Heart left ventricle (tissue), 16 donors: ENCODE measurements around the gene CDC42SE2. TPM values are rescaled to one million over a fixed set of nuclear protein-coding genes. Genes with fewer than 3 reads are reported as not detected.

Experiments
- ATAC-seq, 4 donors: fragments of 200-7000 bp; cut with Tn5 transposase; one replicate each; pipeline ENCODE4 v1.9.1; 2020 to 2022; ENCODE audit warnings: moderate library complexity in 4 of 4, mild to moderate bottlenecking in 3 of 4, moderate number of reproducible peaks in 1 of 4
- DNase-seq, 5 donors: peaks; one replicate each; pipeline ENCODE4 v3.0.0-alpha.2; 2020
- H3K27ac ChIP-seq, 12 donors: fragments of 200-600 bp; sonication (generic) in 4 of 12; one replicate each; pipeline versions ENCODE4 v1.5.0 to v1.8.0; 2016 to 2022; ENCODE audit warnings: mild to moderate bottlenecking in 2 of 12
- H3K27me3 ChIP-seq, 9 donors: fragments of 200-600 bp; sonication (generic) in 2 of 9; one replicate each; pipeline versions ENCODE4 v1.5.1 to v1.8.0; 2016 to 2022; ENCODE audit warnings: mild to moderate bottlenecking in 3 of 9
- H3K36me3 ChIP-seq, 9 donors: fragments of 200-600 bp; sonication (generic) in 2 of 9; one replicate each; pipeline versions ENCODE4 v1.5.0 to v1.8.0; 2018 to 2022; ENCODE audit warnings: mild to moderate bottlenecking in 2 of 9
- H3K4me1 ChIP-seq, 12 donors: fragments of 200-600 bp; sonication (generic) in 4 of 12; one replicate each; pipeline versions ENCODE4 v1.5.0 to v1.8.0; 2016 to 2022; ENCODE audit warnings: mild to moderate bottlenecking in 3 of 12
- H3K4me3 ChIP-seq, 12 donors: fragments of 200-600 bp; sonication (generic) in 4 of 12; one replicate each; pipeline versions ENCODE4 v1.5.0 to v1.8.0; 2017 to 2022; ENCODE audit warnings: mild to moderate bottlenecking in 9 of 12, moderate library complexity in 4 of 12
- H3K9me3 ChIP-seq, 12 donors: fragments of 200-600 bp; sonication (generic) in 4 of 12; one replicate each; pipeline versions ENCODE4 v1.5.0 to v1.8.0; 2016 to 2022; ENCODE audit warnings: mild to moderate bottlenecking in 1 of 12
- CTCF ChIP-seq, 12 donors: fragments of 200-600 bp; sonication (generic) in 4 of 12; IDR thresholded peaks; one replicate each; pipeline versions ENCODE4 v1.5.0 to v1.8.0; 2018 to 2022; ENCODE audit warnings: antibody characterized with exemption in 12 of 12, mild to moderate bottlenecking in 5 of 12
- POLR2A ChIP-seq, 2 donors: fragments of 450-650 bp; IDR thresholded peaks; one replicate each; pipeline ENCODE4 v1.6.1; 2017; ENCODE audit warnings: antibody characterized with exemption in 2 of 2, mild to moderate bottlenecking in 2 of 2, moderate library complexity in 2 of 2
- WGBS, 4 donors: extraction: QIAGEN DNeasy Blood & Tissue Kit in 2 of 4; methylation state at CpG; one replicate each; pipeline versions ENCODE4 v1.1.5 to v1.1.7; 2013 to 2018; 5-methylcytosine and 5-hydroxymethylcytosine counted together
- intact Hi-C, 10 donors: fragments of 100-400 bp; cut with DNase I; formaldehyde crosslinking; loops; one replicate each; pipeline versions ENCODE4 v1.11.1 to v1.14.2; 2022
- polyA plus RNA-seq, 2 donors: library from polyadenylated mRNA; stranded (reverse); fragments of 200-250 nt; gene quantifications; one replicate each; pipeline ENCODE4 v1.2.3, GENCODE V29; 2013
- total RNA-seq, 9 donors: library from RNA; depleted of rRNA in 2 of 9; stranded (reverse); fragments of >200 nt in 2 of 9; fragmentation: NEBNext Ultra II Directional in 3 of 9; extraction: Animal tissue kit (Norgen Biotek cat#: 25700) in 3 of 9; gene quantifications; one replicate each; pipeline versions ENCODE4 v1.1.0 to v1.2.4, GENCODE V29; 2016 to 2023
- donor health status: ischemic (EF 13 %, LVEDD 7.1; RV severe dilation, severe dysfunction).
- donor health status: healthy with polysubstance abuse.
- donor health status: DM: no; HTN: yes; CAD: no.
- donor health status: DM: no; HTN: no; CAD: no.
- donor health status: ischemic (EF 25% LVEDD 6.9; RV normal size, moderate dysfunction).
- donor health status: ischemic (EF 25% LVEDD 5.7; RV mildly dilated, moderate dysfunction).
- donor health status: healthy.
- donor health status: DM: yes; HTN: yes; CAD: no.
- donor health status: ischemic (EF 35%, LVEDD 5.7; RV mildly dilated, moderate dysfunction).
- donor health status: nonischemic (EF 11% LVEDD 7.7; RV severe dilation, severe dysfunction).
- donor health status: DM: yes; HTN: yes; CAD: no.
- donor health status: PGD.
- donor health status: ischemic (EF 29% LVEDD 5.4; RV normal size, mild dysfunction).
- donor health status: nonischemic (EF 23%, LVEDD 6.1; RV moderate dilation, normal function).

Gene CDC42SE2
- total and polyA plus RNA-seq, 11 donors, result 4.8 to 29.2 (median 12.4) TPM

DNA sequence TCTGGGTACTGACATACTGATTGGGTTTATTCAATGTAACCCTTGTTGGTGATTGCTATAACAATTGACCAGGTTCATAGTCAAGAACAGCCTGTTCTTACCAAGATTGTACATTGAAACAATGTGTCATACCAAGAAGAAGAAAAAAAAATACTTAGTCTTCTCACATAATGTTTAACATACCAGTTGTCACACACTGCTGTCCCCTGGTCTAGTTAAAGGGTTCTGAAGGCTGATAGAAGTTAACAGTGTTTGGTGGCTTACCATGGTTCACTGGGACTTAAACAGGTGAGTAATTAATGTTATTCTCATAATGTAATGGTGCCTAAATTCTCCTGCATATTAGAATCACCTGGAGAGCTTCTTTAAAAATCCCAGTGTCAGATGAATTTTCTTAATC is 18.5 kb upstream of the CDC42SE2 start:
- H3K4me1 ChIP-seq, result peaks cover 0 to 9% (median 0%) of the 10 kb centered on the region in 12 donors
- no peak overlapping the region for H3K27ac ChIP-seq
- peaks cover 0 to 18% (median 6%) of the 10 kb centered on the region in 12 donors for H3K9me3 ChIP-seq
- intact Hi-C loops, result no loop called here
- DNase-seq (no peak), ATAC-seq (no peak)
- H3K4me3 ChIP-seq, result no peak overlapping the region
- H3K27me3 ChIP-seq, result no peaks in the 10 kb centered on the region
- TF ChIP-seq POLR2A (IDR thresholded peaks at IDR 0.05) (no peak), CTCF (IDR thresholded peaks at IDR 0.05) (no peak)
- no peaks in the 10 kb centered on the region for H3K36me3 ChIP-seq

GRCh38 chr5:131245948-131246347 is 17.9 kb upstream of the CDC42SE2 start:
- intact Hi-C loops, result no loop called here
- 91 to 97% (median 94%) methylated on average over 2 of the region's 2 CpGs for WGBS, 4 donors
- H3K4me1 ChIP-seq, result peaks cover 0 to 16% (median 0%) of the 10 kb centered on the region in 12 donors
- no peak overlapping the region for H3K27ac ChIP-seq
- TF ChIP-seq POLR2A (IDR thresholded peaks at IDR 0.05), result no peak
- no peak for TF ChIP-seq CTCF (IDR thresholded peaks at IDR 0.05)
- H3K36me3 ChIP-seq, result no peaks in the 10 kb centered on the region
- ATAC-seq, result no peak
- no peaks in the 10 kb centered on the region for H3K27me3 ChIP-seq
- peaks cover 0 to 18% (median 6%) of the 10 kb centered on the region in 12 donors for H3K9me3 ChIP-seq
- H3K4me3 ChIP-seq, result no peak overlapping the region
- no peak for DNase-seq

- H3K4me3 ChIP-seq, result no peak overlapping the region
- WGBS, 4 donors, result 94 to 96% (median 95%) methylated on average over 4 of the region's 4 CpGs
- DNase-seq (no peak), ATAC-seq (no peak)
- H3K4me1 ChIP-seq, result peaks cover 0 to 21% (median 0%) of the 10 kb centered on the region in 12 donors
- H3K9me3 ChIP-seq, result peaks cover 0 to 18% (median 6%) of the 10 kb centered on the region in 12 donors
- no peak for TF ChIP-seq POLR2A (IDR thresholded peaks at IDR 0.05)
- no peak for TF ChIP-seq CTCF (IDR thresholded peaks at IDR 0.05)
- no peaks in the 10 kb centered on the region for H3K27me3 ChIP-seq
- intact Hi-C loops, result no loop called here
- H3K36me3 ChIP-seq, result no peaks in the 10 kb centered on the region
- no peak overlapping the region for H3K27ac ChIP-seq
These were observed 17.3 kb upstream of the CDC42SE2 start for GRCh38 chr5:131246504-131246903.

GRCh38 chr5:131250751-131251475 is 12.9 kb upstream of the CDC42SE2 start:
- no peak for DNase-seq
- peaks cover 0 to 15% (median 6%) of the 10 kb centered on the region in 12 donors for H3K9me3 ChIP-seq
- 88 to 90% (median 90%) methylated on average over 3 of the region's 3 CpGs for WGBS, 4 donors

More at GRCh38 chr5:131250751-131251475, 12.9 kb upstream of the CDC42SE2 start:
- ATAC-seq, result no peak
- Histone ChIP-seq H3K4me1 (peaks cover 0 to 53% (median 0%) of the 10 kb centered on the region in 12 donors), H3K36me3 (no peaks in the 10 kb centered on the region), H3K4me3 (no peak overlapping the region), H3K27ac (peak overlapping the region in 1 of 12 donors; percentile 91), H3K27me3 (no peaks in the 10 kb centered on the region)
- TF ChIP-seq CTCF (IDR thresholded peaks at IDR 0.05) (no peak), POLR2A (IDR thresholded peaks at IDR 0.05) (no peak)
- intact Hi-C loops, result no loop called here
